HCT116 (cell line): ENCODE data around the gene UPF2. TPM values are rescaled to one million over a fixed set of nuclear protein-coding genes. Genes with fewer than 3 reads are reported as not detected.
A peak's percentile ranks its signal among the peaks of the same experiment; 100 is the strongest.

Experiments
- ATAC-seq: fragments of 200-7000 bp; cut with Tn5 transposase; 2 replicates; pipeline ENCODE4 v1.9.1; 2020; ENCODE audit warnings: mild to moderate bottlenecking, moderate library complexity
- BruUV-seq: library from RNA; stranded (reverse); fragments of 400-500 nt; replicated peaks from 2 replicates; lab custom pipeline; 2021; lab: Mats Ljungman, UMichigan
- CTCF ChIA-PET: fragments of 300-600 bp; sonication (Branson Sonifier 250); formaldehyde crosslinking; loops from one replicate; lab custom pipeline; 2021; ENCODE audit warnings: antibody characterized with exemption; lab: Charles Lee
- POLR2A ChIA-PET: fragments of 300-600, 350-600 bp; sonication (Branson Sonifier 250); formaldehyde crosslinking; loops from one replicate; lab custom pipeline; 2021; ENCODE audit warnings: antibody characterized with exemption; lab: Charles Lee
- RAD21 ChIA-PET, 2 experiments: fragments of 300-600 bp; sonication (Branson Sonifier 250); formaldehyde crosslinking; loops; one replicate each; lab custom pipeline; 2023; ENCODE audit warnings: low total read pairs in 2 of 2; ENCODE audit not compliant: uncharacterized antibody in 2 of 2, unreplicated experiment in 2 of 2, low non-redundant PET in 1 of 2; lab: Charles Lee
- DNase-seq: peaks from one replicate; pipeline ENCODE4 v3.0.0-alpha.2; 2010; ENCODE audit warnings: low read depth, low spot score
- H2AFZ ChIP-seq: fragments of 200-600 bp; shearing (Covaris generic), sonication (generic); 2 replicates; pipeline ENCODE4 v1.6.1; 2017; ENCODE audit warnings: low read depth, mixed run types, mixed read lengths, antibody characterized with exemption, low read length; ENCODE audit not compliant: poor library complexity, severe bottlenecking
- H3K27ac ChIP-seq: 2 replicates; pipeline ENCODE4 v1.5.1; 2012; ENCODE audit warnings: low read depth, low read length
- H3K27me3 ChIP-seq: fragments of 200-600 bp; sonication (generic); 2 replicates; pipeline ENCODE4 v1.6.1; 2016; ENCODE audit warnings: mixed run types, low read length, mixed read lengths; ENCODE audit not compliant: insufficient read depth
- H3K36me3 ChIP-seq, 2 experiments: fragments of 200-500 bp in 1 of 2; fragments of 200-600 bp in 1 of 2; sonication (Bioruptor generic) in 1 of 2; sonication (generic) in 1 of 2; 2 replicates each; pipeline versions ENCODE4 v1.5.1 to v1.6.1; 2014 to 2016; ENCODE audit warnings: low read length in 2 of 2, inconsistent platforms in 1 of 2, mixed read lengths in 1 of 2, mixed run types in 1 of 2; ENCODE audit not compliant: insufficient read depth in 2 of 2, control insufficient read depth in 1 of 2
- H3K4me1 ChIP-seq, 2 experiments: fragments of 200-600 bp in 1 of 2; sonication (generic) in 1 of 2; 2 replicates each; pipeline versions ENCODE4 v1.5.1 to v1.6.1; 2012 to 2017; ENCODE audit warnings: low read length in 2 of 2, inconsistent platforms in 1 of 2, mild to moderate bottlenecking in 1 of 2, mixed read lengths in 1 of 2, mixed run types in 1 of 2, moderate library complexity in 1 of 2; ENCODE audit not compliant: insufficient read depth in 2 of 2, control insufficient read depth in 1 of 2
- H3K4me2 ChIP-seq: fragments of 200-600 bp; sonication (generic); 2 replicates; pipeline ENCODE4 v1.6.1; 2017; ENCODE audit warnings: mixed run types, low read length, mixed read lengths
- H3K4me3 ChIP-seq, 2 experiments: fragments of 200-600 bp in 1 of 2; sonication (generic) in 1 of 2; replicated peaks in 1 of 2; 2 replicates each; pipeline ENCODE4 v1.5.1; 2011 to 2016; ENCODE audit warnings: low read length in 2 of 2, control low read depth in 1 of 2, low read depth in 1 of 2, mild to moderate bottlenecking in 1 of 2, mixed read lengths in 1 of 2, mixed run types in 1 of 2
- H3K79me2 ChIP-seq: fragments of 200-600 bp; sonication (generic); 2 replicates; pipeline ENCODE4 v1.6.1; 2017; ENCODE audit warnings: mild to moderate bottlenecking, mixed run types, low read length, moderate library complexity, mixed read lengths; ENCODE audit not compliant: insufficient read depth
- H3K9ac ChIP-seq: fragments of 200-600 bp; sonication (generic); 2 replicates; pipeline ENCODE4 v1.6.1; 2016; ENCODE audit warnings: low read length, mixed read lengths
- H3K9me2 ChIP-seq: fragments of 200-600 bp; sonication (generic), shearing (Covaris generic); 2 replicates; pipeline ENCODE4 v1.6.1; 2017; ENCODE audit warnings: mixed run types, mild to moderate bottlenecking, moderate library complexity; ENCODE audit not compliant: insufficient read depth
- H3K9me3 ChIP-seq, 2 experiments: fragments of 200-500 bp in 1 of 2; fragments of 200-600 bp in 1 of 2; sonication (Bioruptor generic) in 1 of 2; sonication (generic) in 1 of 2; 2 replicates each; pipeline ENCODE4 v1.6.1; 2014 to 2017; ENCODE audit warnings: low read length in 2 of 2, mixed read lengths in 2 of 2, inconsistent platforms in 1 of 2, low read depth in 1 of 2, mild to moderate bottlenecking in 1 of 2, mixed run types in 1 of 2, moderate library complexity in 1 of 2; ENCODE audit not compliant: control insufficient read depth in 1 of 2, insufficient read depth in 1 of 2
- H4K20me1 ChIP-seq: fragments of 200-600 bp; sonication (generic), shearing (Covaris generic); 2 replicates; pipeline ENCODE4 v1.6.1; 2017; ENCODE audit warnings: mixed run types, mild to moderate bottlenecking, moderate library complexity; ENCODE audit not compliant: insufficient read depth
- EZH2phosphoT487 ChIP-seq: fragments of 200-600 bp; IDR thresholded peaks from 2 replicates; pipeline ENCODE4 v1.6.1; 2018; ENCODE audit warnings: antibody characterized with exemption, borderline replicate concordance
- POLR2AphosphoS5 ChIP-seq: IDR thresholded peaks from 2 replicates; pipeline ENCODE4 v1.6.1; 2011; ENCODE audit warnings: mild to moderate bottlenecking, low read depth, low read length, moderate library complexity
- REST ChIP-seq: IDR thresholded peaks from 2 replicates; pipeline ENCODE4 v1.6.1; 2012; ENCODE audit warnings: low read depth
- YY1 ChIP-seq: IDR thresholded peaks from 2 replicates; pipeline ENCODE4 v1.6.1; 2011; ENCODE audit warnings: low read length, low read depth, moderate library complexity, mild to moderate bottlenecking; ENCODE audit not compliant: insufficient replicate concordance; ENCODE audit errors: extremely low read depth
- ZFX ChIP-seq: fragments of 450-650 bp; IDR thresholded peaks from 2 replicates; pipeline ENCODE4 v1.6.1; 2017
- intact Hi-C: fragments of 100-400 bp; cut with micrococcal nuclease; formaldehyde crosslinking; loops from 2 replicates; pipeline ENCODE4 v1.10.0; 2022
- total RNA-seq: library from RNA; stranded (reverse); gene quantifications from one replicate; pipeline ENCODE4 v1.2.1, GENCODE V29; 2021; ENCODE audit not compliant: unreplicated experiment
- TF ChIP-seq, protein P1 (sequence below), 3 experiments: fragments of 200-600 bp in 1 of 3; sonication (generic) in 1 of 3; IDR thresholded peaks in 2 of 3; conservative IDR thresholded peaks in 1 of 3; 2 replicates each; pipeline ENCODE4 v1.5.1; 2012 to 2017; ENCODE audit warnings: low read depth in 2 of 3, low read length in 2 of 3, antibody characterized with exemption in 1 of 3, borderline replicate concordance in 1 of 3, control low read depth in 1 of 3, mild to moderate bottlenecking in 1 of 3, mixed read lengths in 1 of 3, mixed run types in 1 of 3, moderate library complexity in 1 of 3; ENCODE audit not compliant: insufficient read depth in 1 of 3
- TF ChIP-seq, protein P2 (sequence below): IDR thresholded peaks from 2 replicates; pipeline ENCODE4 v1.6.1; 2011; ENCODE audit warnings: mild to moderate bottlenecking, low read length, moderate library complexity; ENCODE audit not compliant: insufficient replicate concordance; ENCODE audit errors: extremely low read depth
- TF ChIP-seq, protein P3 (sequence below): IDR thresholded peaks from 2 replicates; pipeline ENCODE4 v1.6.1; 2012

Gene UPF2
- total RNA-seq, 1 experiment from 2014 or later, result 27.3 TPM

- ChIA-PET RAD21 (no interaction called here), POLR2A (interaction anchor here (1.4 kb wide), 2 partner anchors 31 to 38 kb away, joined by 3 read pairs; no protein-coding TSS in a partner anchor), CTCF (interaction anchor here (1.4 kb wide), 1 partner anchor 13 kb away, joined by 4 read pairs; no protein-coding TSS in a partner anchor)
- Histone ChIP-seq H3K4me1 (peaks cover 10 to 27% of the 10 kb centered on the region in 2 experiments; a peak in 3 of 4 replicates), H3K79me2 (peaks cover 56% of the 10 kb centered on the region), H3K9ac (peak overlapping the region; percentile 100), H4K20me1 (peaks cover 5% of the 10 kb centered on the region; the same call in 1 of the 2 replicates), H3K4me2 (peak overlapping the region; percentile 87), H3K27me3 (no peaks in the 10 kb centered on the region), H2AFZ (no peak overlapping the region), H3K4me3 (peak overlapping the region; percentile 97), H3K9me3 (no peaks in the 10 kb centered on the region), H3K36me3 (no peaks in the 10 kb centered on the region), H3K9me2 (no peaks in the 10 kb centered on the region), H3K27ac (peak overlapping the region; percentile 98)
- TF ChIP-seq, protein P1, sequence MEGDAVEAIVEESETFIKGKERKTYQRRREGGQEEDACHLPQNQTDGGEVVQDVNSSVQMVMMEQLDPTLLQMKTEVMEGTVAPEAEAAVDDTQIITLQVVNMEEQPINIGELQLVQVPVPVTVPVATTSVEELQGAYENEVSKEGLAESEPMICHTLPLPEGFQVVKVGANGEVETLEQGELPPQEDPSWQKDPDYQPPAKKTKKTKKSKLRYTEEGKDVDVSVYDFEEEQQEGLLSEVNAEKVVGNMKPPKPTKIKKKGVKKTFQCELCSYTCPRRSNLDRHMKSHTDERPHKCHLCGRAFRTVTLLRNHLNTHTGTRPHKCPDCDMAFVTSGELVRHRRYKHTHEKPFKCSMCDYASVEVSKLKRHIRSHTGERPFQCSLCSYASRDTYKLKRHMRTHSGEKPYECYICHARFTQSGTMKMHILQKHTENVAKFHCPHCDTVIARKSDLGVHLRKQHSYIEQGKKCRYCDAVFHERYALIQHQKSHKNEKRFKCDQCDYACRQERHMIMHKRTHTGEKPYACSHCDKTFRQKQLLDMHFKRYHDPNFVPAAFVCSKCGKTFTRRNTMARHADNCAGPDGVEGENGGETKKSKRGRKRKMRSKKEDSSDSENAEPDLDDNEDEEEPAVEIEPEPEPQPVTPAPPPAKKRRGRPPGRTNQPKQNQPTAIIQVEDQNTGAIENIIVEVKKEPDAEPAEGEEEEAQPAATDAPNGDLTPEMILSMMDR (IDR thresholded peaks at IDR 0.05 in 2 of 3, conservative IDR thresholded peaks at IDR 0.05 in 1 of 3; ENCODE audit: borderline replicate concordance in 1 of 3, insufficient read depth in 1 of 3, low read depth in 2 of 3, low read length in 2 of 3), result no peak
- TF ChIP-seq, protein P2, sequence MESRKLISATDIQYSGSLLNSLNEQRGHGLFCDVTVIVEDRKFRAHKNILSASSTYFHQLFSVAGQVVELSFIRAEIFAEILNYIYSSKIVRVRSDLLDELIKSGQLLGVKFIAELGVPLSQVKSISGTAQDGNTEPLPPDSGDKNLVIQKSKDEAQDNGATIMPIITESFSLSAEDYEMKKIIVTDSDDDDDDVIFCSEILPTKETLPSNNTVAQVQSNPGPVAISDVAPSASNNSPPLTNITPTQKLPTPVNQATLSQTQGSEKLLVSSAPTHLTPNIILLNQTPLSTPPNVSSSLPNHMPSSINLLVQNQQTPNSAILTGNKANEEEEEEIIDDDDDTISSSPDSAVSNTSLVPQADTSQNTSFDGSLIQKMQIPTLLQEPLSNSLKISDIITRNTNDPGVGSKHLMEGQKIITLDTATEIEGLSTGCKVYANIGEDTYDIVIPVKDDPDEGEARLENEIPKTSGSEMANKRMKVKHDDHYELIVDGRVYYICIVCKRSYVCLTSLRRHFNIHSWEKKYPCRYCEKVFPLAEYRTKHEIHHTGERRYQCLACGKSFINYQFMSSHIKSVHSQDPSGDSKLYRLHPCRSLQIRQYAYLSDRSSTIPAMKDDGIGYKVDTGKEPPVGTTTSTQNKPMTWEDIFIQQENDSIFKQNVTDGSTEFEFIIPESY, result no peak
- TF ChIP-seq YY1 (no peak), EZH2phosphoT487 (no peak), REST (no peak), POLR2AphosphoS5 (no peak), ZFX (no peak)
- TF ChIP-seq, protein P3, sequence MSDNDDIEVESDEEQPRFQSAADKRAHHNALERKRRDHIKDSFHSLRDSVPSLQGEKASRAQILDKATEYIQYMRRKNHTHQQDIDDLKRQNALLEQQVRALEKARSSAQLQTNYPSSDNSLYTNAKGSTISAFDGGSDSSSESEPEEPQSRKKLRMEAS, result no peak
- no peak for DNase-seq
- no peak; the same call in 1 of the 2 replicates for ATAC-seq
- BruUV-seq, result no TSS peak
- intact Hi-C loops, result loop anchor here (2.0 kb wide), 1 partner anchor 27 kb away; the partner anchor contains the start of gene DHTKD1
These were observed 722 bp downstream of the UPF2 start for GRCh38 chr10:12041766-12042408.
